K562 (cell line): Measurements from ENCODE around the gene RBFOX2.

ENCODE experiments used
- CBFA2T2 ChIP-seq: fragments of 450-650 bp; conservative IDR thresholded peaks from 2 replicates; pipeline ENCODE4 v1.6.1; 2017; ENCODE audit warnings: mild to moderate bottlenecking
- CHD4 ChIP-seq: fragments of 200-600 bp; sonication (generic); IDR thresholded peaks from 3 replicates; pipeline ENCODE4 v1.6.1; 2012; ENCODE audit warnings: low read depth, mild to moderate bottlenecking, mixed read lengths, low read length, inconsistent platforms; ENCODE audit not compliant: insufficient read depth, insufficient replicate concordance, poor library complexity, severe bottlenecking
- FOSL1 ChIP-seq: fragments of 200-800 bp; sonication (Bioruptor generic); conservative IDR thresholded peaks from 2 replicates; pipeline ENCODE4 v1.6.1; 2016; ENCODE audit warnings: missing genetic modification characterization, missing compliant biosample characterization
- ZNF561 ChIP-seq: fragments of 450-650 bp; formaldehyde crosslinking; conservative IDR thresholded peaks from 2 replicates; pipeline ENCODE4 v1.4.0; 2020; ENCODE audit warnings: mild to moderate bottlenecking, moderate library complexity

DNA sequence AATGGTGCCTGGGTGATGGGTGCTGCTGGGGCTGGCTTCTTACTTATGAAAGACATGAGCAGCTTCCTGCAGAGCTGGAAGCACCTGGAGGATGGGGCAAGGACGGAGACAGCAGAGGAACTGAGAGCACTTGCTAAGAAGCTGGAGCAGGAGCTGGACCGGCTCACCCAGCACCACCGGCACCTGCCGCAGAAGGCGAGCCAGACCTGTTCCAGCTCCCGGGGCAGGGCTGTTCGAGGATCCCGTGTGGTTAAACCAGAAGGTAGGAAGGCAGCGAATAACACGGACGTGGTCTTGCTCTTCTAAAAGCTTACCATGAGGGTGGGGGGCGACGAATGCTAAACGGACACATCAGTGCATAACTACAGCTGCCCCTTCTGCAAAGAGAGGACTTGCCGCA, 301.7 kb downstream of the RBFOX2 start:
- TF ChIP-seq CBFA2T2: no peak
- TF ChIP-seq ZNF561 (CRISPR knock-in tag): no peak
- TF ChIP-seq FOSL1 (tag): no peak
- no peak for TF ChIP-seq CHD4
